HG03378 (cell line): ENCODE measurements around the gene COMMD9.

ENCODE experiments used
- ATAC-seq: cut with Tn5 transposase; IDR thresholded peaks from one replicate; pipeline ENCODE4 v1.9.1; 2021; ENCODE audit warnings: mild to moderate bottlenecking, moderate library complexity; ENCODE audit not compliant: unreplicated experiment

Gene COMMD9

GRCh38 chr11:36227044-36227443, 62.2 kb downstream of the COMMD9 start:
- ATAC-seq: no peak

- no peak for ATAC-seq
These were observed 64.9 kb downstream of the COMMD9 start for GRCh38 chr11:36224209-36224882.

DNA sequence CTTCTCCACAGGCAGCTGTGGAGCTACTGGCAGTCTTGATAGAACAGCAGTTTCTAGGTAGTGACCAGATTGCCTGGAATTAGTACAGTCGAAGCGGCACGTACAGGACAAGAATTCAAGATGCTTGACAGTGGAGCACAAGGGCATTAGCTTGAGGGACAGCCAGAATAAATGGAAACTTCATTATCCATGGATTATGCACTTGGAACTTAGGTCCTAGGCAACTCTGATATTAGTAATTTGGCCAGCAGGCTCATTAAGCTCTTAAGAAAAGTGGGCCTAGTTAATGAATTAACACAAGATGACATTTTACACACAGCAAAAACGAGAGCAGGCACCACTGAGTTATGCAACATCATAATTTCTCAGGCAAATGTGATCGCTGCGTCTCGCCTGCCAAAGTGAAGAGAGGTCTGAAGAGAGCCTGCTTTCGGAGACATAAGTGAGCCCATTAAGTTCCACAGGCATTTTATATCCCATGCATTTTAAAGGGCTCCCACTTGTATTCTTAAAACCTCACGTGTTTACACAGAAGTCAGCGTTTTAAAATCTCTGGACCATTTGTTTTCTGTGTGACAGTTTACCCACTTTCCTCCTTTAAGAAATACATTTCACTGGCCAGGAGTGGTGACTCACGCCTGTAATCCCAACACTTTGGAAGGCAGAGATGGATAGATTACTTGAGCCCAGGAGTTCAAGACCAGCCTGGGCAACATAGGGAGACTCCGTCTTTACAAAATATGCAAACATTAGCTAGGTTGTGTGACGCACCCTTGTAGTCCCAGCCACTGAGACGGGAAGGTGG, 66.2 kb downstream of the COMMD9 start:
- ATAC-seq: no peak
